Omental fat pad (tissue), 4 donors: ENCODE data around the gene AIFM2. TPM values are rescaled to one million over a fixed set of nuclear protein-coding genes. Genes with fewer than 3 reads are reported as not detected.
A peak's percentile ranks its signal among the peaks of the same experiment; 100 is the strongest.

Source experiments
- ATAC-seq: fragments of 150-250 bp; one replicate; pipeline ENCODE4 v1.9.1; 2016; ENCODE audit warnings: mild to moderate bottlenecking, moderate library complexity; ENCODE audit not compliant: low FRiP score
- DNase-seq: peaks from one replicate; pipeline ENCODE4 v3.0.0-alpha.2; 2019; ENCODE audit warnings: low spot score
- CTCF ChIP-seq, 3 donors: fragments of 450-650 bp; IDR thresholded peaks; one replicate each; pipeline ENCODE4 v1.5.1; 2016 to 2017; ENCODE audit warnings: antibody characterized with exemption in 3 of 3, mild to moderate bottlenecking in 3 of 3, moderate library complexity in 2 of 3
- total RNA-seq, 4 donors: library from RNA; depleted of rRNA; stranded (reverse); fragments of >200 nt; gene quantifications; one replicate each; pipeline ENCODE4 v1.1.0, GENCODE V29; 2016

Gene AIFM2
- total RNA-seq, 4 donors from 2014 or later = 32.8 to 118 (median 53.6) TPM

GRCh38 chr10:70146489-70147258 lies 14.0 kb upstream of the AIFM2 start, which contains the start of gene TYSND1:
Gene TYSND1 (minus strand): TSS chr10:70146700. CDS start chr10:70146586, 114 bp downstream.
- DNase-seq (peak; percentile 92), ATAC-seq (peak; percentile 95)
- TF ChIP-seq CTCF (IDR thresholded peaks at IDR 0.05) = peak in 1 of 3 donors; percentile 6

- ATAC-seq (peak; percentile 60), DNase-seq (no peak)
- TF ChIP-seq CTCF (IDR thresholded peaks at IDR 0.05) = peak in 1 of 3 donors; percentile 6
Measured at GRCh38 chr10:70145666-70146488, 13.3 kb upstream of the AIFM2 start.

GRCh38 chr10:70145166-70145665 lies 12.6 kb upstream of the AIFM2 start:
- no peak for ATAC-seq
- TF ChIP-seq CTCF (IDR thresholded peaks at IDR 0.05) = no peak
- no peak for DNase-seq

- ATAC-seq (no peak), DNase-seq (no peak)
- no peak for TF ChIP-seq CTCF (IDR thresholded peaks at IDR 0.05)
Measured at GRCh38 chr10:70144372-70145110, 11.9 kb upstream of the AIFM2 start.

- TF ChIP-seq CTCF (IDR thresholded peaks at IDR 0.05) = no peak
- no peak for DNase-seq
Measured at GRCh38 chr10:70142555-70142954, 9.9 kb upstream of the AIFM2 start.

GRCh38 chr10:70140297-70140696 lies 7.7 kb upstream of the AIFM2 start:
- TF ChIP-seq CTCF (IDR thresholded peaks at IDR 0.05) = no peak
- ATAC-seq = no peak
- no peak for DNase-seq

More at GRCh38 chr10:70142555-70142954, 9.9 kb upstream of the AIFM2 start:
- no peak for ATAC-seq
